Retinal pigment epithelial cell (primary cell): ENCODE results near the gene ACBD5.
"Not testable (repeated sequence)": the region's sequence is repeated elsewhere in the genome, so short reads cannot be mapped to it uniquely, and the experiment has no call there.

Source experiments
- DNase-seq: peaks from one replicate; pipeline ENCODE4 v3.0.0-alpha.2; 2010; ENCODE audit warnings: low read depth
- H3K4me3 ChIP-seq: 2 replicates; pipeline ENCODE4 v1.5.1; 2011; ENCODE audit warnings: mild to moderate bottlenecking, low read length, control low read depth, moderate library complexity
- CTCF ChIP-seq: conservative IDR thresholded peaks from 2 replicates; pipeline ENCODE4 v1.5.1; 2011; ENCODE audit warnings: low read depth, low read length, control low read depth, inconsistent platforms

Gene ACBD5, protein sequence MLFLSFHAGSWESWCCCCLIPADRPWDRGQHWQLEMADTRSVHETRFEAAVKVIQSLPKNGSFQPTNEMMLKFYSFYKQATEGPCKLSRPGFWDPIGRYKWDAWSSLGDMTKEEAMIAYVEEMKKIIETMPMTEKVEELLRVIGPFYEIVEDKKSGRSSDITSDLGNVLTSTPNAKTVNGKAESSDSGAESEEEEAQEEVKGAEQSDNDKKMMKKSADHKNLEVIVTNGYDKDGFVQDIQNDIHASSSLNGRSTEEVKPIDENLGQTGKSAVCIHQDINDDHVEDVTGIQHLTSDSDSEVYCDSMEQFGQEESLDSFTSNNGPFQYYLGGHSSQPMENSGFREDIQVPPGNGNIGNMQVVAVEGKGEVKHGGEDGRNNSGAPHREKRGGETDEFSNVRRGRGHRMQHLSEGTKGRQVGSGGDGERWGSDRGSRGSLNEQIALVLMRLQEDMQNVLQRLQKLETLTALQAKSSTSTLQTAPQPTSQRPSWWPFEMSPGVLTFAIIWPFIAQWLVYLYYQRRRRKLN

GRCh38 chr10:27240212-27241009 is at the start of gene ACBD5:
Gene ACBD5 (minus strand): TSS chr10:27240797. CDS start chr10:27240688, 109 bp downstream.
- no peak for TF ChIP-seq CTCF
- peak within 1 kb of the TSS; percentile 91 for H3K4me3 ChIP-seq
- peak; percentile 46 for DNase-seq

- DNase-seq, result no peak
- H3K4me3 ChIP-seq, result no peak overlapping the region
- TF ChIP-seq CTCF, result peak; percentile 42
Observed at GRCh38 chr10:27285093-27285492, 44.5 kb upstream of the ACBD5 start.

DNA sequence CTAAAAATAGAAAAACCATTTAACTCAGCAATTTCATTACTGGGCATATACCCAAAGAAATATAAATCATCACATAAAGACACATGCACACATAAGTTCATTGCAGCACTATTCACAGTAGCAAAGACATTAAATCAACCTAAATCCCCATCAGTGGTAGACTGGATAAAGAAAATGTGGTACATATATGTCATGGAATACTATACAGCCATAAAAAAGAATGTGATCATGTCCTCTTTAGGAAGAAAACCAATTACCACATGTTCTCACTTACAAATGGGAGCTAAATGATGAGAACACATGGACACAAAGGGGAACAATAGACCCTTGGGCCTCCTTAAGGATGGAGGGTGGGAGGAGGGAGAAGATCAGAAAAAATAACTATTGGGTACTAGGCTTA is 36.0 kb upstream of the ACBD5 start:
- H3K4me3 ChIP-seq, result no peak overlapping the region
- DNase-seq, result no peak
- TF ChIP-seq CTCF, result no peak

GRCh38 chr10:27266025-27266424 is 25.4 kb upstream of the ACBD5 start:
- H3K4me3 ChIP-seq, DNase-seq: not testable (repeated sequence)

DNA sequence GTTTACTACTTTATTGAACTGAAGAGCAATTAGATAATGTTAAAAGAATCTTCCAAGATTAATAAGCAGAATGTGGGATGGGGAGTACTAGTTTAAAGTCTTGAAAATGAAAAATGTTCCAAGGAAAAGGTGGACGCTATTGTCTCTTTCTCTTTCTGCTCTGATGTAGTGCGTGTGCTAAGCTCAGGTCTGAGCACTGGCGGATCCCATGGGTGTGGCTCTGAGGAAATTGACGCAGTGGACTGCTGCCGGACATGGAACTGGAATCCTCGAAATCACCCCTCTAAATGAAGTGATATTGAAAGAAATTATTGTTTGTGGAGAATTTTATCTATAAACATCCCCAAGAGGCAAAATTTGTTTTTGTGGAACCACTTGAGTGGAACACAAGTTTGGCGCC is 22.2 kb upstream of the ACBD5 start:
- not testable (repeated sequence) for DNase-seq, H3K4me3 ChIP-seq

DNA sequence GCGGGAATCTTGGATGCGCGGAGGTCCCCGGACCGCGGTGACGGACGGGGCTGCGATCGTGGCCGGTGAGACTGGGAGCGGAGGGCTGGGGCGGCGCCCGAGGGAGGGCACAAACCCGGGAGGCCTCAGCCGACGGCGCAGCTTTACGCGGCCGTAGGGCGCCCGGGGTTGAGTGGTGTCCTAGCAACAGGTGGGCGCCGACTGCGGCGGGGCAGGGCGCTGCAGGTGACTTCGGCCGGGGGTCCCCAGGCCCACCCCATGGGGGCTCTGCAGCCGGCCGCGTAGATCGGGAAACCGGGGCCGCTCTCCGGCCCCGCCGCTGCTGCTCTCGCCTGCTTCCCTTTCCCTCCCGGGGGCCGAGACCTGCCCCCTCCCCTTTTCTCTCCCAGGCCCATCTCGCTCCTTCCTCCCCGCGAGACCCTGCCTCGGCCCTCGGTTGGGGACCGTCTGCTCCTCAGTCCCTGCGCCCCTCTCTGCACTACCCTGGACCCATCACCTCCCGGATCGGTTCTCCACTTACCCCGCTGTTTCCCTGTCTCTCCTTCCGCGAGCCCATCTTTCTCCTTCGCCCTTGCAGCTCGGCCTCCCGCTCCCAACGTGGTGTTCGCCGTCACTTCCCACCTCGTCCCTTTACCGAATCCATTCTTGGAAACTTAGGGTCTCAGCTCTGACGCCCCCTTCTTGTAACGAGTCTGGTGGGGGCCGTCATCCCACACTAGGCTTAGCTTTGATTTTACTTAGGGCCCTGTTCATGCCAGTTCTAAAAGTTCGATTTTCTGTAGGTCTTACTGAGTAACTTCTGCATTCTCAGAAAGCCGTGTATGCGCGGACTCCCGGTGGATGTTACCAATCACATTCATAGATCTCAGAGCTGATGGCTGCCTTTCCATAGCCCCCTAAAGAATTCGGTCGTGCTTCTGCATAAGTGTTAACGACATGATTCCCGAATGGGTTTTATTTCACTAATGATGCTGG is 18.5 kb upstream of the ACBD5 start:
- peak overlapping the region; percentile 57 for H3K4me3 ChIP-seq
- no peak for TF ChIP-seq CTCF
- no peak for DNase-seq

GRCh38 chr10:27258492-27258837 is 17.9 kb upstream of the ACBD5 start:
- DNase-seq, result no peak
- H3K4me3 ChIP-seq, result peak overlapping the region; percentile 57
- no peak for TF ChIP-seq CTCF
